Renal cortical epithelial cell (primary cell): ENCODE data around the gene CNPPD1. TPM values are rescaled to one million over a fixed set of nuclear protein-coding genes. Genes with fewer than 3 reads are reported as not detected.
"Not testable (repeated sequence)": the region's sequence is repeated elsewhere in the genome, so short reads cannot be mapped to it uniquely, and the experiment has no call there.

Source experiments
- DNase-seq: peaks from one replicate; pipeline ENCODE4 v3.0.0-alpha.2; 2011; ENCODE audit warnings: low read depth
- total RNA-seq: library from RNA; depleted of rRNA; stranded (reverse); fragments of >200 nt; gene quantifications from 2 replicates; pipeline ENCODE4 v1.2.3, GENCODE V29; 2014

Gene CNPPD1
- total RNA-seq, 1 donor from 2014 or later, result 46.3 TPM

GRCh38 chr2:219207884-219208740, 31.4 kb upstream of the CNPPD1 start:
- DNase-seq, result peak; percentile 55

- no peak for DNase-seq
These were observed 30.6 kb upstream of the CNPPD1 start for GRCh38 chr2:219207134-219207883.

- peak; percentile 76 for DNase-seq
These were observed 29.8 kb upstream of the CNPPD1 start, which contains the start of gene ZFAND2B for GRCh38 chr2:219206328-219207133. Gene ZFAND2B, plus strand, starts transcription at chr2:219206782. Its CDS starts 206 bp downstream, at chr2:219206988.

GRCh38 chr2:219205981-219206327, 29.2 kb upstream of the CNPPD1 start:
- DNase-seq, result no peak

GRCh38 chr2:219205165-219205538, 28.4 kb upstream of the CNPPD1 start:
- DNase-seq, result no peak

GRCh38 chr2:219204425-219205164, 27.9 kb upstream of the CNPPD1 start:
- DNase-seq, result no peak

- DNase-seq, result not testable (repeated sequence)
These were observed 24.6 kb upstream of the CNPPD1 start for GRCh38 chr2:219201331-219201730.

GRCh38 chr2:219200502-219201326, 24.0 kb upstream of the CNPPD1 start:
- DNase-seq, result not testable (repeated sequence)

GRCh38 chr2:219199470-219200211, 22.9 kb upstream of the CNPPD1 start:
- DNase-seq, result no peak

- DNase-seq, result no peak
These were observed 22.2 kb upstream of the CNPPD1 start for GRCh38 chr2:219198974-219199373.

- no peak for DNase-seq
These were observed 20.7 kb upstream of the CNPPD1 start for GRCh38 chr2:219197388-219197787.

- no peak for DNase-seq
These were observed 10.2 kb upstream of the CNPPD1 start for GRCh38 chr2:219186754-219187456.

- no peak for DNase-seq
These were observed 7.4 kb upstream of the CNPPD1 start for GRCh38 chr2:219184121-219184520.

- no peak for DNase-seq
These were observed 6.5 kb upstream of the CNPPD1 start for GRCh38 chr2:219183151-219183772.

GRCh38 chr2:219182331-219183150, 5.8 kb upstream of the CNPPD1 start:
- no peak for DNase-seq

GRCh38 chr2:219181531-219181930, 4.8 kb upstream of the CNPPD1 start:
- no peak for DNase-seq

- no peak for DNase-seq
These were observed 4.2 kb upstream of the CNPPD1 start for GRCh38 chr2:219180961-219181360.
